ENCODE measurements around the gene DUXB. TPM values are rescaled to one million over a fixed set of nuclear protein-coding genes. Genes with fewer than 3 reads are reported as not detected.

Gene DUXB
- total RNA-seq, 4 donors from 2014 or later, result not detected

GRCh38 chr16:75733305-75734211 lies 32.3 kb upstream of the DUXB start:
- no peak for DNase-seq (ENCODE audit: low spot score)
- TF ChIP-seq CTCF (IDR thresholded peaks at IDR 0.05), result no peak
- peak; percentile 41 for ATAC-seq (ENCODE audit: low FRiP score)

GRCh38 chr16:75732871-75733270 lies 31.6 kb upstream of the DUXB start:
- no peak for TF ChIP-seq CTCF (IDR thresholded peaks at IDR 0.05)
- ATAC-seq (ENCODE audit: low FRiP score) (no peak), DNase-seq (ENCODE audit: low spot score) (no peak)

- TF ChIP-seq CTCF (IDR thresholded peaks at IDR 0.05), result no peak
- no peak for DNase-seq (ENCODE audit: low spot score)
- no peak for ATAC-seq (ENCODE audit: low FRiP score)
Measured at GRCh38 chr16:75727221-75727620, 26.0 kb upstream of the DUXB start.

- no peak for ATAC-seq (ENCODE audit: low FRiP score)
- no peak for DNase-seq (ENCODE audit: low spot score)
- TF ChIP-seq CTCF (IDR thresholded peaks at IDR 0.05), result no peak
Measured at GRCh38 chr16:75726390-75726789, 25.1 kb upstream of the DUXB start, which contains the start of gene CPHXL. Gene CPHXL (minus strand): TSS chr16:75726490. CDS start chr16:75726442, 48 bp downstream.

- no peak for TF ChIP-seq CTCF (IDR thresholded peaks at IDR 0.05)
- ATAC-seq (ENCODE audit: low FRiP score), result no peak
- no peak for DNase-seq (ENCODE audit: low spot score)
Measured at GRCh38 chr16:75718452-75718851, 17.2 kb upstream of the DUXB start.

- ATAC-seq (ENCODE audit: low FRiP score), result no peak
- TF ChIP-seq CTCF (IDR thresholded peaks at IDR 0.05), result no peak
- no peak for DNase-seq (ENCODE audit: low spot score)
Measured at GRCh38 chr16:75714661-75715060, 13.4 kb upstream of the DUXB start.

GRCh38 chr16:75710344-75710743 lies 9.1 kb upstream of the DUXB start:
- DNase-seq (ENCODE audit: low spot score) (no peak), ATAC-seq (ENCODE audit: low FRiP score) (no peak)
- TF ChIP-seq CTCF (IDR thresholded peaks at IDR 0.05), result no peak

Measured in omental fat pad (tissue), 4 donors.